IMR-90 (cell line): ENCODE measurements around the gene HPRT1. TPM values are rescaled to one million over a fixed set of nuclear protein-coding genes. Genes with fewer than 3 reads are reported as not detected.

Experiments
- ATAC-seq: fragments of 200-7000 bp; cut with Tn5 transposase; 2 replicates; pipeline ENCODE4 v1.9.1; 2020; ENCODE audit warnings: low read depth, mild to moderate bottlenecking, moderate library complexity
- BruUV-seq: library from RNA; stranded (reverse); fragments of 400-500 nt; replicated peaks from 2 replicates; lab custom pipeline; 2021; lab: Mats Ljungman, UMichigan
- CTCF ChIA-PET: fragments of 300-600 bp; formaldehyde crosslinking; extraction: SDS; loops from one replicate; lab custom pipeline; 2021; ENCODE audit warnings: antibody characterized with exemption; lab: Yijun Ruan, JAX
- POLR2A ChIA-PET: fragments of 300-600 bp; sonication (Branson Sonifier 250); formaldehyde crosslinking; loops from one replicate; lab custom pipeline; 2022; ENCODE audit warnings: antibody characterized with exemption; ENCODE audit not compliant: unreplicated experiment; lab: Charles Lee
- DNase-seq: peaks from one replicate; pipeline ENCODE4 v3.0.0; 2013
- H2AFZ ChIP-seq: replicated peaks from 2 replicates; pipeline ENCODE3; 2013; ENCODE audit warnings: low read length, mild to moderate bottlenecking; ENCODE audit not compliant: poor library complexity
- H2AK5ac ChIP-seq: 2 replicates; pipeline ENCODE4 v1.6.1; 2013; ENCODE audit warnings: low read depth, low read length, inconsistent platforms
- H2AK9ac ChIP-seq: replicated peaks from 2 replicates; pipeline ENCODE3; 2013; ENCODE audit warnings: mild to moderate bottlenecking, low read depth, low read length, moderate library complexity; ENCODE audit not compliant: poor library complexity
- H2BK120ac ChIP-seq: 2 replicates; pipeline ENCODE4 v1.6.1; 2013; ENCODE audit warnings: low read depth, low read length, inconsistent platforms
- H2BK15ac ChIP-seq: 3 replicates; pipeline ENCODE4 v1.6.1; 2013; ENCODE audit warnings: low read depth, low read length, inconsistent platforms
- H2BK20ac ChIP-seq: 2 replicates; pipeline ENCODE4 v1.6.1; 2013; ENCODE audit warnings: low read depth, mild to moderate bottlenecking, inconsistent platforms, low read length, moderate library complexity
- H2BK5ac ChIP-seq: 2 replicates; pipeline ENCODE4 v1.6.1; 2013; ENCODE audit warnings: mild to moderate bottlenecking, low read depth, low read length, inconsistent platforms; ENCODE audit not compliant: poor library complexity, severe bottlenecking
- H3K14ac ChIP-seq: replicated peaks from 2 replicates; pipeline ENCODE4 v1.6.1; 2013; ENCODE audit warnings: low read depth, low read length, inconsistent platforms
- H3K18ac ChIP-seq: 2 replicates; pipeline ENCODE4 v1.6.1; 2013; ENCODE audit warnings: low read depth, low read length, control low read depth
- H3K23ac ChIP-seq: 2 replicates; pipeline ENCODE4 v1.6.1; 2013; ENCODE audit warnings: low read depth, low read length, inconsistent platforms
- H3K27ac ChIP-seq: 2 replicates; pipeline ENCODE4 v1.5.1; 2013; ENCODE audit warnings: mild to moderate bottlenecking, control low read depth, low read length; ENCODE audit not compliant: insufficient read depth
- H3K27me3 ChIP-seq: 2 replicates; pipeline ENCODE4 v1.6.1; 2013; ENCODE audit warnings: low read length; ENCODE audit not compliant: control insufficient read depth, insufficient read depth
- H3K36me3 ChIP-seq: 2 replicates; pipeline ENCODE4 v1.6.1; 2013; ENCODE audit warnings: low read length, mixed read lengths; ENCODE audit not compliant: control insufficient read depth, insufficient read depth
- H3K4ac ChIP-seq: 2 replicates; pipeline ENCODE4 v1.6.1; 2013; ENCODE audit warnings: low read depth, low read length, inconsistent platforms
- H3K4me1 ChIP-seq: 2 replicates; pipeline ENCODE4 v1.6.1; 2013; ENCODE audit warnings: low read length, mixed read lengths; ENCODE audit not compliant: control insufficient read depth, insufficient read depth
- H3K4me2 ChIP-seq: 2 replicates; pipeline ENCODE4 v1.6.1; 2013; ENCODE audit warnings: low read depth, mild to moderate bottlenecking, control low read depth, low read length, moderate library complexity
- H3K4me3 ChIP-seq: 2 replicates; pipeline ENCODE4 v1.5.1; 2013; ENCODE audit warnings: low read depth, mild to moderate bottlenecking, control low read depth, low read length, moderate library complexity; ENCODE audit not compliant: insufficient read depth
- H3K56ac ChIP-seq: 2 replicates; pipeline ENCODE4 v1.6.1; 2013; ENCODE audit warnings: low read length, inconsistent platforms; ENCODE audit not compliant: insufficient read depth; ENCODE audit errors: extremely low read depth
- H3K79me1 ChIP-seq, 2 experiments: 2 replicates each; pipeline ENCODE4 v1.6.1; 2013; ENCODE audit warnings: low read length in 2 of 2, inconsistent platforms in 1 of 2, low read depth in 1 of 2
- H3K9ac ChIP-seq: 2 replicates; pipeline ENCODE4 v1.6.1; 2013; ENCODE audit warnings: low read depth, low read length, control low read depth
- H3K9me1 ChIP-seq: 2 replicates; pipeline ENCODE4 v1.6.1; 2013; ENCODE audit warnings: low read length, inconsistent platforms; ENCODE audit not compliant: insufficient read depth
- H3K9me3 ChIP-seq: 2 replicates; pipeline ENCODE4 v1.6.1; 2013; ENCODE audit warnings: low read length; ENCODE audit not compliant: control insufficient read depth, insufficient read depth
- H4K20me1 ChIP-seq: 2 replicates; pipeline ENCODE4 v1.6.1; 2013; ENCODE audit warnings: low read length, inconsistent platforms; ENCODE audit not compliant: insufficient read depth
- H4K5ac ChIP-seq: 2 replicates; pipeline ENCODE4 v1.6.1; 2013; ENCODE audit warnings: mild to moderate bottlenecking, low read depth, low read length, control low read depth
- H4K8ac ChIP-seq, 2 experiments: 2 replicates each; pipeline ENCODE4 v1.6.1; 2013; ENCODE audit warnings: low read depth in 2 of 2, low read length in 2 of 2, control low read depth in 1 of 2, inconsistent platforms in 1 of 2
- H4K91ac ChIP-seq: 2 replicates; pipeline ENCODE4 v1.6.1; 2013; ENCODE audit warnings: low read depth, low read length, inconsistent platforms; ENCODE audit not compliant: insufficient read depth
- BHLHE40 ChIP-seq: fragments of 150-350 bp; IDR thresholded peaks from 2 replicates; pipeline ENCODE4 v1.6.1; 2016; ENCODE audit warnings: mild to moderate bottlenecking, low read depth, low read length
- CEBPB ChIP-seq: IDR thresholded peaks from 2 replicates; pipeline ENCODE4 v1.6.1; 2012; ENCODE audit warnings: low read depth, low read length, improper control_type of control experiment
- CHD1 ChIP-seq: IDR thresholded peaks from 2 replicates; pipeline ENCODE4 v1.6.1; 2012; ENCODE audit warnings: low read depth, low read length, improper control_type of control experiment
- ELK1 ChIP-seq: fragments of 150-350 bp; IDR thresholded peaks from 2 replicates; pipeline ENCODE4 v1.6.1; 2016; ENCODE audit warnings: low read depth, mild to moderate bottlenecking, low read length, moderate library complexity, borderline replicate concordance
- FOS ChIP-seq: fragments of 150-350 bp; IDR thresholded peaks from 2 replicates; pipeline ENCODE4 v1.6.1; 2016; ENCODE audit warnings: low read depth, low read length
- MAFK ChIP-seq: IDR thresholded peaks from 2 replicates; pipeline ENCODE4 v1.6.1; 2012; ENCODE audit warnings: low read depth, low read length, improper control_type of control experiment
- MAZ ChIP-seq: IDR thresholded peaks from 2 replicates; pipeline ENCODE4 v1.6.1; 2012; ENCODE audit warnings: low read depth, mild to moderate bottlenecking, low read length, improper control_type of control experiment, moderate library complexity, borderline replicate concordance
- MXI1 ChIP-seq: IDR thresholded peaks from 2 replicates; pipeline ENCODE4 v1.6.1; 2012; ENCODE audit warnings: low read depth, mild to moderate bottlenecking, low read length, moderate library complexity, borderline replicate concordance
- NFE2L2 ChIP-seq: fragments of 150-350 bp; IDR thresholded peaks from 2 replicates; pipeline ENCODE4 v1.6.1; 2016; ENCODE audit warnings: low read depth, mild to moderate bottlenecking, low read length
- POLR2A ChIP-seq: IDR thresholded peaks from 2 replicates; pipeline ENCODE4 v1.6.1; 2012; ENCODE audit warnings: mild to moderate bottlenecking, low read depth, low read length
- RAD21 ChIP-seq: IDR thresholded peaks from 2 replicates; pipeline ENCODE4 v1.6.1; 2012; ENCODE audit warnings: low read length, improper control_type of control experiment
- RCOR1 ChIP-seq: IDR thresholded peaks from 2 replicates; pipeline ENCODE4 v1.6.1; 2012; ENCODE audit warnings: mild to moderate bottlenecking, low read length, improper control_type of control experiment; ENCODE audit not compliant: insufficient replicate concordance
- RFX5 ChIP-seq: IDR thresholded peaks from 2 replicates; pipeline ENCODE4 v1.8.0; 2012; ENCODE audit warnings: low read depth, mild to moderate bottlenecking, low read length, moderate library complexity
- SMC3 ChIP-seq: fragments of 150-350 bp; IDR thresholded peaks from 2 replicates; pipeline ENCODE4 v1.6.1; 2016; ENCODE audit warnings: low read depth, mild to moderate bottlenecking, antibody characterized with exemption, low read length, moderate library complexity
- USF2 ChIP-seq: fragments of 150-350 bp; IDR thresholded peaks from 2 replicates; pipeline ENCODE4 v1.6.1; 2017; ENCODE audit warnings: mild to moderate bottlenecking, antibody characterized with exemption, low read length, low read depth
- WGBS, 2 experiments: methylation state at CpG; one replicate each; pipeline versions ENCODE4 v1.1.5 to v1.1.7; 2013; ENCODE audit warnings: missing lambda C conversion rate in 2 of 2; ENCODE audit not compliant: insufficient read length in 1 of 2; ENCODE audit errors: extremely low coverage in 2 of 2; 5-methylcytosine and 5-hydroxymethylcytosine counted together
- dilution Hi-C: fragments of 300-500 bp; cut with HindIII; formaldehyde crosslinking; loops from one replicate; pipeline ENCODE4 v1.14.3; 2018; ENCODE audit warnings: low sequenced_read_pairs; ENCODE audit not compliant: unreplicated experiment
- in situ Hi-C: fragments of 300-500 bp; cut with MboI; formaldehyde crosslinking; loops from 3 replicates; pipeline ENCODE4 v1.14.3; 2019; ENCODE audit warnings: low sequenced_read_pairs, inconsistent platforms, mixed read lengths
- intact Hi-C: fragments of 100-400 bp; cut with micrococcal nuclease; formaldehyde crosslinking; loops from 2 replicates; pipeline ENCODE4 v1.10.0; 2022
- polyA plus RNA-seq, 3 experiments: library from polyadenylated mRNA; depleted of rRNA; stranded (reverse); fragments of >200 nt; gene quantifications; 2 replicates each; pipeline ENCODE4 v1.2.3, GENCODE V29; 2012; ENCODE audit warnings: low replicate concordance in 1 of 3
- total RNA-seq: library from RNA; depleted of rRNA; stranded (reverse); fragments of >200 nt; gene quantifications from 2 replicates; pipeline ENCODE4 v1.2.3, GENCODE V29; 2012
- TF ChIP-seq, protein P1 (sequence below): conservative IDR thresholded peaks from 2 replicates; pipeline ENCODE4 v1.5.1; 2012; ENCODE audit warnings: mild to moderate bottlenecking, low read depth, low read length, improper control_type of control experiment

Gene HPRT1
- total and polyA plus RNA-seq, 2 of the 4 experiments (the other 2 are of a cell fraction) = 7.0 to 30.3 TPM

DNA sequence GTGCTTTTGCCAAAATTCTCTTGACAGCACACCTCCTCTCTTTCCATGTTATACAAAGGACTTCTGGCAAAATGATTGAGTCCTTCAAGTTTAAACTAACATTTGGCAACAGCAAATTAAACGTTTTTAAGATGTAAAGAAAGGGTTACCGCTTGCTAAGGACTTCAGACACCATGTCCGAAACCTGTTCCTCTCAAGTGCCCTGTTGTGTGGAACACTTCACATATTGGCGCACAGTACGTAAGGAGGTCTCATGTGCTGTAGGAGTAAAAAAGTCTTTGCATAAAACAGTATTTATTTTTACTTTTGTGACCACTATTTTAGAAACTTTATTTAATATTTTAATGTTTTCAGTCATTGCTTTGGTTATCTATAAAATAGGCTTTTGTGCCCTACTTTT, 33.7 kb upstream of the HPRT1 start:
- H2BK5ac ChIP-seq = no peak overlapping the region
- no peaks in the 10 kb centered on the region for H4K20me1 ChIP-seq
- peaks cover 2% of the 10 kb centered on the region; the same call in 1 of the 2 replicates for H3K36me3 ChIP-seq
- no peak overlapping the region for H3K27ac ChIP-seq
- no peak for DNase-seq
- H2BK120ac ChIP-seq = no peak overlapping the region
- H3K79me1 ChIP-seq = no peaks in the 10 kb centered on the region; a peak in 1 of 4 replicates
- no peak overlapping the region for H3K4ac ChIP-seq
- no peak overlapping the region for H4K91ac ChIP-seq
- no peak overlapping the region for H3K14ac ChIP-seq
- no peak overlapping the region for H3K9ac ChIP-seq
- H3K9me1 ChIP-seq = no peaks in the 10 kb centered on the region
- H2AFZ ChIP-seq = no peak overlapping the region
- H2BK20ac ChIP-seq = no peak overlapping the region
- dilution Hi-C loops = no loop called here
- H3K56ac ChIP-seq = no peak overlapping the region
- ATAC-seq = no peak
- in situ Hi-C loops = no loop called here
- H2BK15ac ChIP-seq = no peak overlapping the region
- no peak for TF ChIP-seq RCOR1
- no peak for TF ChIP-seq MAFK
- TF ChIP-seq CEBPB = no peak
- no peak for TF ChIP-seq NFE2L2
- TF ChIP-seq RAD21 = no peak
- no peak for TF ChIP-seq USF2
- TF ChIP-seq RFX5 = no peak
- no peak for TF ChIP-seq SMC3
- TF ChIP-seq BHLHE40 = no peak
- no peak for TF ChIP-seq ELK1
- TF ChIP-seq POLR2A = no peak
- TF ChIP-seq MXI1 = no peak
- TF ChIP-seq, protein P1, sequence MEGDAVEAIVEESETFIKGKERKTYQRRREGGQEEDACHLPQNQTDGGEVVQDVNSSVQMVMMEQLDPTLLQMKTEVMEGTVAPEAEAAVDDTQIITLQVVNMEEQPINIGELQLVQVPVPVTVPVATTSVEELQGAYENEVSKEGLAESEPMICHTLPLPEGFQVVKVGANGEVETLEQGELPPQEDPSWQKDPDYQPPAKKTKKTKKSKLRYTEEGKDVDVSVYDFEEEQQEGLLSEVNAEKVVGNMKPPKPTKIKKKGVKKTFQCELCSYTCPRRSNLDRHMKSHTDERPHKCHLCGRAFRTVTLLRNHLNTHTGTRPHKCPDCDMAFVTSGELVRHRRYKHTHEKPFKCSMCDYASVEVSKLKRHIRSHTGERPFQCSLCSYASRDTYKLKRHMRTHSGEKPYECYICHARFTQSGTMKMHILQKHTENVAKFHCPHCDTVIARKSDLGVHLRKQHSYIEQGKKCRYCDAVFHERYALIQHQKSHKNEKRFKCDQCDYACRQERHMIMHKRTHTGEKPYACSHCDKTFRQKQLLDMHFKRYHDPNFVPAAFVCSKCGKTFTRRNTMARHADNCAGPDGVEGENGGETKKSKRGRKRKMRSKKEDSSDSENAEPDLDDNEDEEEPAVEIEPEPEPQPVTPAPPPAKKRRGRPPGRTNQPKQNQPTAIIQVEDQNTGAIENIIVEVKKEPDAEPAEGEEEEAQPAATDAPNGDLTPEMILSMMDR = no peak
- TF ChIP-seq MAZ = no peak
- no peak for TF ChIP-seq FOS
- no peak for TF ChIP-seq CHD1
- no peaks in the 10 kb centered on the region for H3K27me3 ChIP-seq
- ChIA-PET POLR2A (no interaction called here), CTCF (no interaction called here)
- H3K18ac ChIP-seq = no peak overlapping the region
- H3K23ac ChIP-seq = no peak overlapping the region
- no CpG with 5 or more reads among the region's 5 CpGs for WGBS, 2 experiments
- no peak overlapping the region for H2AK9ac ChIP-seq
- no peaks in the 10 kb centered on the region for H3K4me1 ChIP-seq
- intact Hi-C loops = no loop called here
- no peak overlapping the region for H4K8ac ChIP-seq
- no peak overlapping the region for H3K4me2 ChIP-seq
- no peaks in the 10 kb centered on the region for H3K9me3 ChIP-seq
- H3K4me3 ChIP-seq = no peak overlapping the region
- no peak overlapping the region for H4K5ac ChIP-seq
- no peak overlapping the region for H2AK5ac ChIP-seq
- no TSS peak for BruUV-seq
